Loucy (cell line): ENCODE results near the gene RGS6.

Experiments
- H2AFZ ChIP-seq: fragments of 200-600 bp; sonication (generic); 2 replicates; pipeline ENCODE4 v1.6.0; 2016; ENCODE audit warnings: antibody characterized with exemption, mild to moderate bottlenecking, low read length, moderate library complexity
- H3F3A ChIP-seq: fragments of 200-600 bp; 2 replicates; pipeline ENCODE4 v1.6.0; 2016; ENCODE audit warnings: antibody characterized with exemption, low read depth, mild to moderate bottlenecking
- H3K27me3 ChIP-seq: fragments of 200-600 bp; sonication (generic); 2 replicates; pipeline ENCODE4 v1.6.1; 2014; ENCODE audit warnings: low read length, mild to moderate bottlenecking; ENCODE audit not compliant: insufficient read depth, poor library complexity, severe bottlenecking
- H3K36me3 ChIP-seq: fragments of 200-600 bp; sonication (generic); 2 replicates; pipeline ENCODE4 v1.6.1; 2016; ENCODE audit warnings: low read length; ENCODE audit not compliant: insufficient read depth
- H3K4me1 ChIP-seq: fragments of 200-600 bp; sonication (generic); 2 replicates; pipeline ENCODE4 v1.5.1; 2014; ENCODE audit warnings: low read length, mild to moderate bottlenecking; ENCODE audit not compliant: insufficient read depth, poor library complexity, severe bottlenecking
- H3K4me2 ChIP-seq: fragments of 200-600 bp; sonication (generic); 2 replicates; pipeline ENCODE4 v1.6.0; 2014; ENCODE audit warnings: antibody characterized with exemption, low read length, low read depth, mild to moderate bottlenecking; ENCODE audit not compliant: poor library complexity, severe bottlenecking
- H3K4me3 ChIP-seq: fragments of 200-600 bp; sonication (generic); 2 replicates; pipeline ENCODE4 v1.5.1; 2014; ENCODE audit warnings: low read length, mild to moderate bottlenecking, mixed read lengths; ENCODE audit not compliant: poor library complexity, severe bottlenecking
- H3K79me2 ChIP-seq: fragments of 200-600 bp; sonication (generic); 2 replicates; pipeline ENCODE4 v1.6.1; 2014; ENCODE audit warnings: low read length; ENCODE audit not compliant: insufficient read depth
- H3K9ac ChIP-seq: fragments of 200-600 bp; sonication (generic); 2 replicates; pipeline ENCODE4 v1.6.0; 2014; ENCODE audit warnings: mild to moderate bottlenecking, low read depth, low read length, moderate library complexity; ENCODE audit not compliant: poor library complexity, severe bottlenecking
- H3K9me2 ChIP-seq: fragments of 200-600 bp; sonication (generic); replicated peaks from 2 replicates; pipeline ENCODE4 v1.6.1; 2016; ENCODE audit warnings: low read depth, low read length, mixed read lengths
- H3K9me3 ChIP-seq: fragments of 200-600 bp; sonication (generic); 2 replicates; pipeline ENCODE4 v1.6.1; 2014; ENCODE audit warnings: mild to moderate bottlenecking, antibody characterized with exemption, low read length, low read depth; ENCODE audit not compliant: insufficient read depth
- H4K20me1 ChIP-seq: fragments of 200-600 bp; sonication (generic); 2 replicates; pipeline ENCODE4 v1.6.0; 2014; ENCODE audit warnings: antibody characterized with exemption, low read length, mild to moderate bottlenecking; ENCODE audit not compliant: insufficient read depth, poor library complexity, severe bottlenecking
- EZH2phosphoT487 ChIP-seq: fragments of 200-600 bp; IDR thresholded peaks from 2 replicates; pipeline ENCODE4 v1.6.1; 2018; ENCODE audit warnings: antibody characterized with exemption, mild to moderate bottlenecking, moderate library complexity, borderline replicate concordance
- TF ChIP-seq, protein P1 (sequence below): fragments of 200-600 bp; sonication (generic); conservative IDR thresholded peaks from 2 replicates; pipeline ENCODE4 v1.5.1; 2014; ENCODE audit warnings: mild to moderate bottlenecking, antibody characterized with exemption, low read length

The RGS6 gene

GRCh38 chr14:72409047-72409446 lies 476.8 kb downstream of the RGS6 start:
- Histone ChIP-seq H3K9me3 (peaks cover 7% of the 10 kb centered on the region; the same call in 1 of the 2 replicates), H3K9me2 (no peaks in the 10 kb centered on the region), H3F3A (no peaks in the 10 kb centered on the region), H3K79me2 (no peaks in the 10 kb centered on the region), H3K36me3 (no peaks in the 10 kb centered on the region), H3K9ac (no peak overlapping the region), H3K27me3 (no peaks in the 10 kb centered on the region), H4K20me1 (no peaks in the 10 kb centered on the region), H3K4me1 (peaks cover 30% of the 10 kb centered on the region), H2AFZ (no peak overlapping the region), H3K4me3 (no peak overlapping the region), H3K4me2 (no peak overlapping the region)
- no peak for TF ChIP-seq EZH2phosphoT487
- TF ChIP-seq, protein P1, sequence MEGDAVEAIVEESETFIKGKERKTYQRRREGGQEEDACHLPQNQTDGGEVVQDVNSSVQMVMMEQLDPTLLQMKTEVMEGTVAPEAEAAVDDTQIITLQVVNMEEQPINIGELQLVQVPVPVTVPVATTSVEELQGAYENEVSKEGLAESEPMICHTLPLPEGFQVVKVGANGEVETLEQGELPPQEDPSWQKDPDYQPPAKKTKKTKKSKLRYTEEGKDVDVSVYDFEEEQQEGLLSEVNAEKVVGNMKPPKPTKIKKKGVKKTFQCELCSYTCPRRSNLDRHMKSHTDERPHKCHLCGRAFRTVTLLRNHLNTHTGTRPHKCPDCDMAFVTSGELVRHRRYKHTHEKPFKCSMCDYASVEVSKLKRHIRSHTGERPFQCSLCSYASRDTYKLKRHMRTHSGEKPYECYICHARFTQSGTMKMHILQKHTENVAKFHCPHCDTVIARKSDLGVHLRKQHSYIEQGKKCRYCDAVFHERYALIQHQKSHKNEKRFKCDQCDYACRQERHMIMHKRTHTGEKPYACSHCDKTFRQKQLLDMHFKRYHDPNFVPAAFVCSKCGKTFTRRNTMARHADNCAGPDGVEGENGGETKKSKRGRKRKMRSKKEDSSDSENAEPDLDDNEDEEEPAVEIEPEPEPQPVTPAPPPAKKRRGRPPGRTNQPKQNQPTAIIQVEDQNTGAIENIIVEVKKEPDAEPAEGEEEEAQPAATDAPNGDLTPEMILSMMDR, result no peak

GRCh38 chr14:72416081-72416849 lies 484.0 kb downstream of the RGS6 start:
- H3F3A ChIP-seq, result 0 out of 2 replicates have a peak, but pooled peaks cover 5% of the 10 kb centered on the region
- peaks cover 10% of the 10 kb centered on the region; the same call in 1 of the 2 replicates for H3K9me3 ChIP-seq
- H3K9me2 ChIP-seq, result no peaks in the 10 kb centered on the region
- H3K4me2 ChIP-seq, result peak overlapping the region; percentile 41
- TF ChIP-seq, protein P1, result no peak
- TF ChIP-seq EZH2phosphoT487, result no peak
- peak overlapping the region; percentile 4; the same call in 1 of the 2 replicates for H2AFZ ChIP-seq
- peak overlapping the region; percentile 12 for H3K9ac ChIP-seq
- no peaks in the 10 kb centered on the region for H3K27me3 ChIP-seq
- H3K4me1 ChIP-seq, result peaks cover 46% of the 10 kb centered on the region
- H3K36me3 ChIP-seq, result no peaks in the 10 kb centered on the region
- no peaks in the 10 kb centered on the region for H3K79me2 ChIP-seq
- no peaks in the 10 kb centered on the region for H4K20me1 ChIP-seq
- H3K4me3 ChIP-seq, result no peak overlapping the region

DNA sequence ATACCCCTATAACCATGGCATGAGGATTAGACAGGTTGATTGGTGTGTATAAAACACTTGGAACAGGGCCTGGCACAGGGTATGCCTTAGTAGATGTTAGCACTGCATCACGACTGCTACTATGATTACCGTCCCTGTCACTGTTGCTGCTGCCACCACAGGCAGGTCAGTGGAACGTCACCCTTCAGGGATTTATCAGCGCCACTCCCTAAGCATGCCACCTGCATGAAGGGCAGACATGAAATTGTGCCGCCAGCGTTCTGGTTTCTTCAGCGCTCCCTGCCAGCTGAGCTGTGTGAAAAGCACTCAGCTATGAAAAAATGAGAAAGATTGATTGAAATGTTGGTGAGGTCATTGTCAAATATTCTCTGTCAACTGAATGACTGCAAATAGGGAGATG lies 484.7 kb downstream of the RGS6 start:
- H3K79me2 ChIP-seq, result no peaks in the 10 kb centered on the region
- no peak overlapping the region; the same call in 1 of the 2 replicates for H2AFZ ChIP-seq
- H3K9me3 ChIP-seq, result peaks cover 10% of the 10 kb centered on the region; the same call in 1 of the 2 replicates
- TF ChIP-seq, protein P1, result peak; percentile 60
- no peak for TF ChIP-seq EZH2phosphoT487
- H3K36me3 ChIP-seq, result no peaks in the 10 kb centered on the region
- H3F3A ChIP-seq, result 0 out of 2 replicates have a peak, but pooled peaks cover 5% of the 10 kb centered on the region
- no peaks in the 10 kb centered on the region for H4K20me1 ChIP-seq
- peak overlapping the region; percentile 41 for H3K4me2 ChIP-seq
- H3K27me3 ChIP-seq, result no peaks in the 10 kb centered on the region
- H3K9ac ChIP-seq, result peak overlapping the region; percentile 12
- H3K4me3 ChIP-seq, result no peak overlapping the region
- no peaks in the 10 kb centered on the region for H3K9me2 ChIP-seq
- H3K4me1 ChIP-seq, result peaks cover 46% of the 10 kb centered on the region
